Fibroblast of skin of back (primary cell): ENCODE data around the gene KIAA0825.

Experiments used
- DNase-seq: peaks from one replicate; pipeline ENCODE4 v3.0.0-alpha.2; 2013

KIAA0825 gene

GRCh38 chr5:94503677-94504076, 114.7 kb downstream of the KIAA0825 start:
- DNase-seq: no peak

DNA sequence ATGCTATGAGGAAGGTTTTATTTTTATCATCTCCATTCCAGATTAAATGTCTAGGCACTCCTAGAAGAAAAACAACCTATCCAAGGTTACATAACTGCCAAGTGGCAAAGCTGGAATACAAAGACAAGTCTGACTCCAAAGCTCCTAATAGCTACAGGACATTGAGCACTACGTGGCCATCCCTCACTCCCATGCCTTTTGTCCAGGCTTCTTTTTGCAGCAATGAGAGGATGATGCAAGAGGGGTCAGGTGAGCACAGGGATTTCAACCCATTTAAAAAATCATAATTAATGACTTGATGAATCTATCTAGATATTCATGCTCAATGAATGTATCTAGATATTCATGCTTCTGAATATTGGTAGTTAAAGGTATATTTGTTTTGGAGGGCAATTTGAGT, 117.0 kb downstream of the KIAA0825 start:
- DNase-seq: no peak

DNA sequence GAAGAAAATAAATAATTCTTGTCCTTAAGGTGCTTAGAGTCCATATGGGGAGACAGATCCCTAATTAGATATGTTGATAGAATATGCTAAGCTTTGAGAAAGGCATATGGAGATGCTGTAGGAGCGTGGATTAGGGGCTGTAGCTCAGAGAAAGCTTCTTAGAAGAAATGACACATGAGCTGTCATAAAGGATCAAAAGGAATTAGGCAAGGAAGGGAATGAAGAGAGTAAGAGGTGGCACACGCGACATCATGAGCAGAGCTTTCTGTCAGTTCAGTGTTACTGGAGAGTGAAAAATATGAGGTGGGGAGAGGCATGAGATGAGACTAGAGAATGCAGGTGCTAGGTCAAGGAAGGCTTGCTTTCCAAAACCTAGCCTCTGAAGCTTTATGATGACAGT, 118.6 kb downstream of the KIAA0825 start:
- DNase-seq: no peak

DNA sequence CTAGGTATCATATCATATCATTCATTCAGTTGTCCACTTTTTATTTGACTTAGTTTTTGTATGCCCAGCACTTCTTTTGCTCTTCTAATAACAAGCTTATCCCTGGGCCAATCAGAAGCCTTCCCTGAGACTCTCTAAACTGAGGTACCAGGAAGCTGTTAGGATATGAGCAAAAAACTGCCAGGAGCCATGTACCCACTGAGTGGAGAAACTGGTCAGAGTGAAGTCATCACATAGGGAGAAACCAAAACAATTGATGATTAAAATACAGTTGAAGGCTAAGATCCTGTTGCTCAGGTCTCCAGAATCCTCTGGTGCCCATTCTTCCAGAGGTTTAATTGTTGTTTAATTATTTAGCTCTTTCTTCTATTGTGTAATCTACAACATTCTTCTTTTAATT, 120.2 kb downstream of the KIAA0825 start:
- no peak for DNase-seq

DNA sequence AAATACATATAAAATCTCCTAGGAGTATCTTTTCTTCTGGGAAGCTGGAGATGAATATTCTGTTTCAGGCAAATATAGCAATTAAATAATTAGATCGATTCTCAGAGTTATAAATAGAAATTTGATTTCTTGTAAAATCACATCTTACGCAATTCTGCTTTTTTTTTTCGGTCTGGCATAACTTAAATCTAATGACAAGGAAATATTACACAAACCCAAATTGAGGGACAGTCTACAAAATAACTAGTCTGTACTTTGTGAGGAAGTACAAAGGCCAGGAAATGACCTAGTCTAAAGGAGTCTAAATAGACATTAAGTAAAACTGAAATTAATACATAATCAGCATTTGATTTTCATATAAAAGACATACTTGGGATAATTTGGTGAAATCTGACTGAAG, 133.3 kb downstream of the KIAA0825 start:
- no peak for DNase-seq

- no peak for DNase-seq
These were observed 137.3 kb downstream of the KIAA0825 start for GRCh38 chr5:94481059-94481458.

GRCh38 chr5:94480486-94480885, 137.9 kb downstream of the KIAA0825 start:
- DNase-seq: no peak

DNA sequence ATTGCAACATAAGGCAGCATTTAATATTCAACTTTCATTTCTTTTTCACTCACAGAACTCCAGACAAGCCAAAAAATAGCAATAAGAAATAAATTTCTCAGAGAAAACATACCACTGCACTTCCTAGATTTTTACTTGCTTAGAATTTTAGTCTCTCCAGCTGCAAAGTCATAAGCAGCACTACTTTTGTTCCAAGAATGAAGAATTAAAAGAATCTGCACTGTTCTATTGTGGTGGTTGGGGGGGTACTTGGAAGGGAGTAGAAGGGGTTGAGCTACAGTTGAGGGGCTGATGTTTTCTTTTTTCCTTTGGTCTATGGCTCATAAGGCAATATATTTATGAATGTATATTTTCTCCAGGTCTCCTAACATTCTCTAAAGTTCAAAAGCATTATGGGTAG, 144.5 kb downstream of the KIAA0825 start:
- DNase-seq: no peak

- peak; percentile 30 for DNase-seq
These were observed 146.9 kb downstream of the KIAA0825 start for GRCh38 chr5:94471521-94471920.

- DNase-seq: no peak
These were observed 147.6 kb downstream of the KIAA0825 start for GRCh38 chr5:94470802-94471201.

GRCh38 chr5:94469894-94470329, 148.5 kb downstream of the KIAA0825 start:
- DNase-seq: peak; percentile 13

DNA sequence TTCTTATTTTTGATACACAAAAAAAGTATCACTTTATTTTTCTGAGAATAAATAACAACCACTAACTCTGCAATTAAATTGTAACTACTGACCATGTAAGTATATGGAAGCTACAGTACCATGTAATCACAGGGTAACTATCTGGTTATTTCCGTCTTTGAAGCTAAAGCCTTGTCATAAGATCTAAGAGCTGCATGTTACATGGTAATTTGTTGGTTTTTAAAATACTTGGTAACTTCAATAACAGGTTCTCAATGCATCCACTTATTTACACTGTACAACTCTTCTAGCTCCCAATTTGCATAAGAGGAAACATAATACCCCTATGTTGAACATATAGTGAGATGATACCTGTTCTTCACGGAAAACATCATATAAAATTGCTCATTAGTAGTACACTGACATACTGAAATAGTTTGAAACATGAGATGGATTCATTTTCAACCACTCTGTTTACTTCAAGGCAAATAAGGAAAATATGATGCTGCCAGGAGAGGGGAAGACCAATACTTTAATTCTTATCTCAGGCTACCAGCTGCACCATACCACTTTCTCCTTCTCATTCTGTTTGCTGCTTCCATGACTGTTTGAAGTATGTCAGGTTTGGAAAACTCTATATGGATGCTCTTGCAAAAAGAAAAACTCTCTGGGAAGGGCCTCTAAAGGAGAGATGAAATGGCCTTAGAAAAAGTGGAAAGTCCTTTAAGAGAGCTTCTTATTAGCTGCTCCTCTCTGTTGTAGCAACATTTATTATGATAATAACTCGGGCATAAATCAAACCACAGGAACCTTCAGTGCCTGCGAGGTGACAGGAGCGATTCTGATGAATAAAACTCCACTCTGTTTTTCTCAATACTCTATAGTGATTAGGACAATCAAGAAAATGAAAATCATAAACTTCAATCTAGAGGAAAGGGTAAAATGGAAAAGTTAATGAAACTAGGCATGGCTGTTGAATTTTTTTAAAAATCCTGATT, 150.2 kb downstream of the KIAA0825 start:
- no peak for DNase-seq

- DNase-seq: no peak
These were observed 151.0 kb downstream of the KIAA0825 start for GRCh38 chr5:94467346-94467953.

DNA sequence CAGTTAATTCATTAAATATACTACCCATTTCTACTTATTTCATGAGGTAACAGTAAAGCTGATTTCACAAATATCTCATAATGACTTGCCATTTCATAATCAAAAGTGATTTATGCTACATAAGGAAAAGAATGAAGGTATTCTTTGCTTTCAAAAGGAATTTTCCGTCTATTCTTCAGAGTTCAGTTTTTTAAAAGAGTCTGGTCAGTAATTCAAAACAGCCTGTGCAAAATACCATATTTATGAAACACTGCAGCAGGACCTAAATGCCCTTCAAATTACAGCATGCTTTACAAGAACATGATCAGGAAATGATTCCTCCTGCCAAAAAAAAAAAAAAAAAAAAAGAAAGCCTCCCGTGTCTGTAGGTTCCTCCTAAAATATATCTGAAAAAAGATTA, 154.7 kb downstream of the KIAA0825 start:
- peak; percentile 37 for DNase-seq

GRCh38 chr5:94461131-94461530, 157.3 kb downstream of the KIAA0825 start:
- no peak for DNase-seq

- DNase-seq: no peak
These were observed 158.5 kb downstream of the KIAA0825 start for GRCh38 chr5:94459915-94460314.

GRCh38 chr5:94457788-94458187, 160.6 kb downstream of the KIAA0825 start:
- DNase-seq: no peak

DNA sequence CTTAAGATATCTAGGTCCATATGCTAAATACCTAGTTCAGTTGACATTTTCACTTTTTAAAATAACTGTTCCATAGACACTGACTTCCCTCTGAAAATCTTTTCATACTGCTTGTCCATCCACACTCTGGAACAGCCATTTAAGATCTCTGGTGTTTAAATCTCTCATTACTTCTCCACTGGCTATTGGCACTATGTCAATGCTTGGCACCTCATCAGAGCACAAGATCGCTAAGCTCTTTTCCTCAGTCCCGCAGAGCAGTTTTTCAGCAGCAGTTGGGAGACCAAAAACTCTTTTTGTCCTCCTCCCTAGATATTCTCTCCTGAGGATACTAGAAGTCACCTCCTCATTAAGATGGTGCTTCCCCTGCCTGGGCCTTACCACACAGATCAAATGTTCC, 172.7 kb downstream of the KIAA0825 start:
- no peak for DNase-seq

GRCh38 chr5:94442991-94443390, 175.4 kb downstream of the KIAA0825 start:
- DNase-seq: peak; percentile 7

- no peak for DNase-seq
These were observed 176.3 kb downstream of the KIAA0825 start for GRCh38 chr5:94442076-94442475.

DNA sequence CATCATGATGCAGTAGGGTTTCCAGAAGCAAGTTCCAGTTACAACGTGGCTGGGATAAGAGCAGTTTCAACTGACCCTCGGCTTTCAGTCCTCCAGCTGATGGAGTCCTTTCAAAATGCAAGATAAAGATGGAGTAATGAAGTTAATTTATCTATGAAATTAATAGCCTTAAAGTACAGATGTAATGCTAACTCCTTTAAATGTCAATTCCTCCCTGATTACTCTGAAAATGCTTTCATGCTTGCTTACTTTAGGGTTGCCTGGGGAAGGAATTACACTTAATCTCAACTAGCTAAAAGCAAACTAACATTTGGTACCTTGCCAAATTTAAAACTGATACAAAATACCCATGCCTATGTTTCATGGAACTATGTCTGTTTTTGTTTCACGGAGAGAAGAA, 178.4 kb downstream of the KIAA0825 start:
- no peak for DNase-seq

DNA sequence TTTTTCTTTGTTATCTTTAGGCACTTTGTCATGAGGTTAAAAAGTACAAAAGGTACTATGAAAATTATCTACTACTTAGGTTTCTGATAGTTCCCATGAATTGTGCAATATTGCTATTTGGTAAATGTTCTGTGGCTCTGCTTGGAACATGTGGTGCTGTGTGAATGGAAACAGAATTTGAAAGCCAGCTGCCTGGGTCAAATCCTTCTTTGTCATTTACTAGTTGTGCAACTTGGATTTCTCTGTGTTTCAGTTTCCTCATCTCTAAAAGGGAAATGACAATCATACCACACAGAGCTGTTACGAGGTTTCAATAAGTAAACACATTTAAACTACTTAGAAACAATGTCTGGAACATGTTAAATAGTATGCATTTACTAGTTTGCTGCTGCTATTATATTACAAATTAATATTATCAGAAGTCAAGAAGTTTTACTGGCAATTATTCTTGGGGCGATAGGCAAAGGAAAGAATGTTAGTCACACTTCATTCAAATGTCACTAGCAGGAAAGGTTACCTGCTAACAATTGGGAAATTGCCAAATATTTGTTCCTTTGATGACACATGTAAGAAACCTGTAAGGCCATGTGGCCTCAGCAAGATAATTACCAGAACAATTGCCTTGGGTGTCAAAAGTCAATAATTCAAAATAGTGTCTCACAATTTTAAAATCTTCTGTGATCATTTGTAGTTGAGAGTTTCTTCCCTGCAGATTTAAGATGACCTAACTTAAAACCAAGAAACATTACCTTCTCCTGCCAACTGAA, 184.8 kb downstream of the KIAA0825 start:
- DNase-seq: peak; percentile 2

DNA sequence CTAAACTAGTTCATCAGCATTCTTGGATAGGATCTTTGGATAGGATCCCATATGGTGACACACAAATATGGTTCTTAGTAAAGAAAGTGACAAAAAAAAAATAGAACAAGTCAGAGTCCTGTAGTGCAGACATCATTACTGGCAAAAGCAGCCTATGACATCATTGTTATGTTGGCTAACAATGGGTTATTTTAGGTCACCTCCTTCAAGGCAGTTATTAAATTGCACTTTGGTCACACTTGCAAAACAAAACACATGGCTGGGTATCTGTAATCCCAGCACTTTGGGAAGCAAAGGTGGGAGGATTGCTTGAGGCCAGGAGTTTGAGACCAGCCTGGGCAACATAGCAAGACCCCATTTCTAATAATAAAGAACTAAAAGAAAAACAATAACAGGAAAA, 185.9 kb downstream of the KIAA0825 start:
- DNase-seq: peak; percentile 20
